Loucy (cell line): ENCODE data around the gene NTRK1.

Experiments
- H2AFZ ChIP-seq: fragments of 200-600 bp; sonication (generic); 2 replicates; pipeline ENCODE4 v1.6.0; 2016; ENCODE audit warnings: antibody characterized with exemption, mild to moderate bottlenecking, low read length, moderate library complexity
- H3F3A ChIP-seq: fragments of 200-600 bp; 2 replicates; pipeline ENCODE4 v1.6.0; 2016; ENCODE audit warnings: antibody characterized with exemption, low read depth, mild to moderate bottlenecking
- H3K27me3 ChIP-seq: fragments of 200-600 bp; sonication (generic); 2 replicates; pipeline ENCODE4 v1.6.1; 2014; ENCODE audit warnings: low read length, mild to moderate bottlenecking; ENCODE audit not compliant: insufficient read depth, poor library complexity, severe bottlenecking
- H3K36me3 ChIP-seq: fragments of 200-600 bp; sonication (generic); 2 replicates; pipeline ENCODE4 v1.6.1; 2016; ENCODE audit warnings: low read length; ENCODE audit not compliant: insufficient read depth
- H3K4me1 ChIP-seq: fragments of 200-600 bp; sonication (generic); 2 replicates; pipeline ENCODE4 v1.5.1; 2014; ENCODE audit warnings: low read length, mild to moderate bottlenecking; ENCODE audit not compliant: insufficient read depth, poor library complexity, severe bottlenecking
- H3K4me2 ChIP-seq: fragments of 200-600 bp; sonication (generic); 2 replicates; pipeline ENCODE4 v1.6.0; 2014; ENCODE audit warnings: antibody characterized with exemption, low read length, low read depth, mild to moderate bottlenecking; ENCODE audit not compliant: poor library complexity, severe bottlenecking
- H3K4me3 ChIP-seq: fragments of 200-600 bp; sonication (generic); 2 replicates; pipeline ENCODE4 v1.5.1; 2014; ENCODE audit warnings: low read length, mild to moderate bottlenecking, mixed read lengths; ENCODE audit not compliant: poor library complexity, severe bottlenecking
- H3K79me2 ChIP-seq: fragments of 200-600 bp; sonication (generic); 2 replicates; pipeline ENCODE4 v1.6.1; 2014; ENCODE audit warnings: low read length; ENCODE audit not compliant: insufficient read depth
- H3K9ac ChIP-seq: fragments of 200-600 bp; sonication (generic); 2 replicates; pipeline ENCODE4 v1.6.0; 2014; ENCODE audit warnings: mild to moderate bottlenecking, low read depth, low read length, moderate library complexity; ENCODE audit not compliant: poor library complexity, severe bottlenecking
- H3K9me2 ChIP-seq: fragments of 200-600 bp; sonication (generic); replicated peaks from 2 replicates; pipeline ENCODE4 v1.6.1; 2016; ENCODE audit warnings: low read depth, low read length, mixed read lengths
- H3K9me3 ChIP-seq: fragments of 200-600 bp; sonication (generic); 2 replicates; pipeline ENCODE4 v1.6.1; 2014; ENCODE audit warnings: mild to moderate bottlenecking, antibody characterized with exemption, low read length, low read depth; ENCODE audit not compliant: insufficient read depth
- H4K20me1 ChIP-seq: fragments of 200-600 bp; sonication (generic); 2 replicates; pipeline ENCODE4 v1.6.0; 2014; ENCODE audit warnings: antibody characterized with exemption, low read length, mild to moderate bottlenecking; ENCODE audit not compliant: insufficient read depth, poor library complexity, severe bottlenecking
- CTCF ChIP-seq: fragments of 200-600 bp; sonication (generic); conservative IDR thresholded peaks from 2 replicates; pipeline ENCODE4 v1.5.1; 2014; ENCODE audit warnings: mild to moderate bottlenecking, antibody characterized with exemption, low read length
- EZH2phosphoT487 ChIP-seq: fragments of 200-600 bp; IDR thresholded peaks from 2 replicates; pipeline ENCODE4 v1.6.1; 2018; ENCODE audit warnings: antibody characterized with exemption, mild to moderate bottlenecking, moderate library complexity, borderline replicate concordance

The NTRK1 gene

DNA sequence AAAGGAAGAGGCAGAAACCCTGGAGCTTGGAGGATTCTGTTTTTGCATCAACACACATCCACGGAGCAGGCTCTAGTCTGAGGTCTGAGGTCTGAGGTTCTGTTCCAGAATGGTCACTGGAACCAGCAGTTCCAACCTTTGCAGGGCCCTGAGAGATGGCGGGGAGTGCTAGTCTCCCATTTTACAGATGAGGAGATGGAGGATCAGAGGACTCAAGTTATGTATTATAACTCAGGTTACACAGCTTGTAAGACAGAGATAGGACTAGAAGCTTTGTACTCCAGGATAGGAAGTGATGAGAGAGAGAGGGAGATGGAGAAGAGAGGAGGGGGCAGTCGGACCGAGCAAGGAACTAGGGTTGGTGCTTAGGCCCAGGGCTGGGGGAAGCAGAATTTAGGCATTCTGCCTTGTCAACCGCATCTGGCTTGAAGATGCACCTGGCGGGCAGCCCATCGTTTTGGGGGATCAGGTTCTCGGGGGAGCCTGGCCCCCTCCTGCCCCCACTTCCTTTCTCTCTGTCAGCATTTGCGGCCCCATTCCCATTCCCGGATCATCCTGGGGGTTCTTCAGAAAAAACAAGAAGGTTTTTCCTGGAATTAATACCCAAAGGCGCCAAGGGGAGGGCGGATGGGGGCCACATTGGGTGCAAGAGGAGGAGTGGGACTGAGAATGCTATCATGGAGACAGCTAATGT is 38.5 kb downstream of the NTRK1 start:
- Histone ChIP-seq H3K9me3 (no peaks in the 10 kb centered on the region), H3K36me3 (no peaks in the 10 kb centered on the region), H3K4me1 (no peaks in the 10 kb centered on the region), H3K27me3 (no peaks in the 10 kb centered on the region), H3K9me2 (no peaks in the 10 kb centered on the region), H3K4me3 (no peak overlapping the region), H3K4me2 (no peak overlapping the region), H2AFZ (no peak overlapping the region), H3F3A (no peaks in the 10 kb centered on the region), H3K9ac (no peak overlapping the region), H3K79me2 (no peaks in the 10 kb centered on the region), H4K20me1 (no peaks in the 10 kb centered on the region)
- TF ChIP-seq EZH2phosphoT487 (no peak), CTCF (no peak)

DNA sequence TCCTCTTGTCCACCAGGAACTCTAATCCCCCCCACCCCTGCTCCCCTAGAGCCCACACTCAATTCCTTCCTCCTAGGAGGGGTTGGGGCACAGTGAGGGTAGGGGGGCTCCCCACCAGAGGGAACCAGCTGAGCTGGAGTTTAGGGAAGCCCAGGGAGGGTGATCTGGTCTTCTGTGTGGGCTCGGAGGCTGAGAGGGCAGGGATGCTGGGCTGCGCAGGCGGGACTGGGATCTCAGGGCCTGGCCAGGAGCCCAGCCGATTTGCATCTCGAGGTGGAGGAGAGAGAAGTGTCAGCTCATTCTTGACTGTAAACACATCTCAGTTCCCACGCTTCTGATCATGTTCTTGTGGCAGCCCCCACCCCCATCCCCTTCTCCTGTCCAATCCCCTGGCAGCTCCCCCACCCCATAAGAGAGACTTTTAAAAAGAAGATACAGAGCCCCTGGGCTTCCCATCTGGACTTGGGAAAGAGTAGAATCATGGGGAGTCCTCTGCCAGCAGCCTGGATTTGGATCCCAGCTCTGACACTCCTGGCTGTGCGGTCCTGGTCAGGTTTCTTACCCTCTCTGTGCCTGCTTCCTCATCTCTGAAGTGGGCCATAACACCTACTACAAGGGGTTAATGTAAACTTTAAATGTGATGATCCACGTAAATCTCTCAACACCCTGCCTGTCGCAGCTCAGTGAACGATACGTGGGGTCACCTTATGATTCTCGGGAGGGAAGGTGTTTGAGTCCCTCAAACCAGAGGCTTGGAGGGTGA is 39.5 kb downstream of the NTRK1 start:
- TF ChIP-seq EZH2phosphoT487: no peak
- TF ChIP-seq CTCF: no peak
- Histone ChIP-seq H3K4me3 (no peak overlapping the region), H3K36me3 (no peaks in the 10 kb centered on the region), H3K27me3 (no peaks in the 10 kb centered on the region), H2AFZ (no peak overlapping the region), H4K20me1 (no peaks in the 10 kb centered on the region), H3K9ac (no peak overlapping the region), H3K9me3 (no peaks in the 10 kb centered on the region), H3F3A (no peaks in the 10 kb centered on the region), H3K9me2 (no peaks in the 10 kb centered on the region), H3K79me2 (no peaks in the 10 kb centered on the region), H3K4me2 (no peak overlapping the region), H3K4me1 (no peaks in the 10 kb centered on the region)

DNA sequence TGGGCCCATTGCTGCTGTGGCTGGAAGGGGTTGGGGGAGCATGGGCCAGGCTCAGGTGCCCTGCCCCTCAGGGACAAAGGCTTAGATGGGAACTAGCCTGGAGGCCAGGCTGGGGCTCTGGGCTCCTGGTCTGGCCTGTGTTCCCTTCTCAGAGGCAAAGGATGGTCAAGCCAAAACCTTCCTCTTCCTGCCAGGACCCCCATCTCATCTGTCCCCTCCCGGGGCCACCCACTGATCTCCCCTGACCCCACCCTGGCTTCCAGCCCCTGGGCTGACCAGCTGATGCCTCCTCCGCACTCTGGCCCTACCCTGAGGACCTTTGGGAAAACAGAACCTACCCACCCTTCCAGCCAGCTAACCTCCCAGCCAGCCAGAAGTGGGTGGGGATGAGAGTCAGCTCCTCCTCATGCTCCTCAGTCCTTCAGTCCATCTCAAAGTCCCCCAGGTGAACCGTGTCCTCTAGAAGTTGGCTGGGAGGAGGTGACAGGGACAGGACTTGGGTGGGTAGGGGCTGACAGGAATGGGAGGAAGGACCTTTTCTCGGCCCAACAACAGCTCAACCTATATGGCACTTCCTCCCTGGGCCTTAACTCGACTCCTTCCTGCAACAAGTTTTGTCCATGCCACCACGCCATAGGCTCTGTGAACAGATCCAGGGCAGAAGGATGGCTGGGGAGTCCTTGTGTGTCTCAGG is 40.4 kb downstream of the NTRK1 start:
- Histone ChIP-seq H4K20me1 (no peaks in the 10 kb centered on the region), H3K9ac (no peak overlapping the region), H3K4me1 (no peaks in the 10 kb centered on the region), H3K4me2 (no peak overlapping the region), H3K4me3 (no peak overlapping the region), H3K36me3 (no peaks in the 10 kb centered on the region), H3K9me2 (no peaks in the 10 kb centered on the region), H2AFZ (no peak overlapping the region), H3F3A (no peaks in the 10 kb centered on the region), H3K27me3 (no peaks in the 10 kb centered on the region), H3K79me2 (no peaks in the 10 kb centered on the region), H3K9me3 (no peaks in the 10 kb centered on the region)
- TF ChIP-seq CTCF (no peak), EZH2phosphoT487 (no peak)
